GM12873 (cell line): ENCODE measurements around the gene SLC8A2.

Experiments used
- CTCF ChIP-seq: IDR thresholded peaks from 2 replicates; pipeline ENCODE4 v1.5.1; 2012; ENCODE audit warnings: low read depth, mild to moderate bottlenecking, moderate library complexity, low read length, control low read depth; ENCODE audit not compliant: insufficient read depth; ENCODE audit errors: missing control alignments

SLC8A2 gene

GRCh38 chr19:47508721-47509120, 37.0 kb upstream of the SLC8A2 start:
- no peak for TF ChIP-seq CTCF

GRCh38 chr19:47507924-47508553, 36.3 kb upstream of the SLC8A2 start:
- no peak for TF ChIP-seq CTCF

DNA sequence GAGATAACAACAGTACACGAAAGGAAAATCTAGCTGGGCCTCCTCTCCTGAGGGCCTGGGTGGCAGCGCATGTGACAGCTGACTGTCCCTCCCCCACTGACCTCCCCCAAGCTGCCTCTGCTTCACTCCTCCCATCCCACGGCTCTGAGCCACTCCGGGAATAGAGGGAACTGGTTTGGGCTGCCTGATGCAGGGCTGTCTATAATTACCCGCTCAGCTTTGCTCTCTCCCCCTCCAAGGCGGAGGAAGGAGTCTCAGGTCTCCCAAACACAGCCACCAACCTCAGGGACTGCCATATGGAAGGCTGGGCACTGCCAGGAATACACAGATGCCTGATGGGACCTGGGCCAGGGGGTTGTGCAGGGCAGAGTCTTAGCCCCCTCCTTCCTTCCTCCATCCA, 35.3 kb upstream of the SLC8A2 start:
- TF ChIP-seq CTCF = no peak

- TF ChIP-seq CTCF = no peak
Observed at GRCh38 chr19:47506459-47506858, 34.8 kb upstream of the SLC8A2 start.

DNA sequence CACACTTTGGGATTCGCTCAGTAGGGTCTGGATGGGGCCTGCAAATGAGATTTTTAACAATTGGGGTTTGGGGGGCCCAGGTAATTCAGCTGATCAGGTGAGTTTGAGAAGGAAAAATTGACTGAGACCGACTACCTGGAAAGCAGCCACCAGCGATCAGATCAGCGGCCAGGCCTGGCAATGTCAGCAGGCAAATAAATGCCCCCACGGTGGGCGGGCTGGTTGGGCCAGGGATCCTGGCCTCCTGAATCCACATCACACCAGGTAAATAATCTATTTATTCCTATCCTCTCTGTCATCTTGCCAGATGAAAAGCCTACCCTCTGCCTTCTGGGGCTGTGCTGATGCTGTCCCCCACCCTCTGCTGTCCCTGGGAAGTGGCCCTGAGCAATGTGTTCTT, 33.8 kb upstream of the SLC8A2 start:
- no peak for TF ChIP-seq CTCF

GRCh38 chr19:47503826-47504150, 32.1 kb upstream of the SLC8A2 start:
- no peak for TF ChIP-seq CTCF

DNA sequence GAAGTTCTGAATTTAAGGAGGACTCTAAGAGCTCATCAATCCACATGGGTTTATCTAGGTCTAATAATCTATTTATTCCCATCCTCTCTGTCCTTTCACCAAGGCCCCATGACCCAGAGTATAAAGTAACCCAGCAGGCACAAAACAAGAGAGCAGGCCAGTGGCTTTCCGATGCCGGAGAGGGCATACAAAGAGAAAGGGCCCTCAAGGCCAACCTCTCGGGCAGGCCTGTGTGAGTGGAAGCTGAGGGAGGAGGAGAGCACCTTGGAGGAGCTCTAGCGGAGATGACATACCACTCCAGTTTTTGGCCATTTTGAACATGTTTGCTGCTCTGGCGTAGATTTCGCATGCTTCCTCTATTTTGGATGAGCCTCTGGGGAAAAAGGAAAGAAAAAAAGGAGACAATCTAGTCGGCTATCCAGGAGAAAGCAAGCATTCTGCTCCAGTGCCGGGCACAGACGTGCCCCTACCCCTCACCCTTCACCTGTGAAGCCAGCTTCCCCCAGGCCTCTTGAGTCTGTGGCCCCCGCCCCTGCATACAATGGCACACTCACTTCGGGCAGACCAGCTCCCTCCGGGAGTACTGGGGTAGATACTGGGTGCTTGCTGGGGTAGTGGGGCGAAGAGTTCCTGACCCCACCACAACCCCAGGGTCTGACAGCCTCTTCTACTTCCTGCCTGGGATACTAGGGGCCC, 31.6 kb upstream of the SLC8A2 start:
- TF ChIP-seq CTCF = no peak
